ENCODE results near the gene CTIF.

CTIF gene

GRCh38 chr18:48533340-48534070 lies 5.3 kb upstream of the CTIF start:
- no peak for DNase-seq

GRCh38 chr18:48534364-48534763 lies 4.5 kb upstream of the CTIF start:
- no peak for DNase-seq

GRCh38 chr18:48535956-48536355 lies 2.9 kb upstream of the CTIF start:
- DNase-seq, result no peak

DNA sequence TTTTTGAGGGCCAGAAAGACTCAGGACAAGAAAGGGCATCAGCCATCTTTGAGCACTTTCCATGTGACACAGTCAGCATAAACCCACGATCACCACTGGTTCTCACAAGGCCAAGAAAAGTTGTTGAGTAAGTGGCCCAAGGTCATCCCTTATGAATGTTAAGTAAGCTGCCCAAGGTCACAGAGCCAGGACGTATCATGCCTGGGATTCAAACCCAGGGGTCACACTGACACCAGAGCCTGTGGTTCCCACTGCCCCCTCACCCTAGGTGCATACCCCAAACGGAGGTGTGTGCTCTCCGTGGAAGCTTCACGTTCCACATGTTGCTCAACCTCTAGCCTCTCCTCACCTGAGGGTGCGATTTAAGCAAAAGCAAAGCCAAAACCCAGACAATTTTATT lies 2.3 kb upstream of the CTIF start:
- DNase-seq, result no peak

GRCh38 chr18:48539406-48540250 lies 797 bp downstream of the CTIF start:
- DNase-seq, result no peak

- DNase-seq, result no peak
Observed at GRCh38 chr18:48540251-48541025, 1.6 kb downstream of the CTIF start.

DNA sequence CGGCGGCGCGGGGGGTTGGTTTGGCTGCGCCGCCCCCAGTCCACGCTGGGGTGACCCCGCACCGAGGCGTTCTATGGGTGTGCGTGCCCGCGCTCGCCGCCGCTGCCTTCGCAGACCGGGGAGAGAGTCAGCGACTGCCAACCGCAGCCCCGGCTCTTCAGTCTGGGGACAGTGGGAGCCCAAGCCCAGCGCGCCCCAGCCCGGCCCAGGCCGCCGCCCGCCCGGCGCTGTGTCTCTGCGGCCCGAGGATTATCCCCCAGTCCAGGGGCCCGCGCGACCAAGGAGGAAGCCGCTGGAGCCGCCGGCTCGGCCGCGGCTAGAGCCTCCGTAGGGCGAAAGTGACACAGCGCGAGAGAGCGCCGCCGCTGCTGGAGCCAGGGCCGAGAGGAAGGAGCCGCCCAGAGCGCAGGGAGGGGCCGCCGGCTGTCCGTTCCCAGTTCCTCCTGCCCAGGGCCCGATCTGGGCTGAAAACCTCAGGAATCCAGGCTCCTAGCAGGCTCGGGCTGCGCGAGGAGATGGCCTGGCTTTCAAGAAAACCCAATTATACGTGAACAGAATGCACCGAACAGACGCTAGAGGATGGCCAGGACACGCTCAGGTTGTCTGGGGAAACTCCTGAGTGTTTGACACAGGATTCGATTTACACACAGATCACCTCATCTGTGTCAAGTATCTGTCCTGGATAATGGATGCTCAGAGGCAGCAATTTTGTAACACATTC lies 2.4 kb downstream of the CTIF start:
- DNase-seq, result no peak

GRCh38 chr18:48541747-48542400 lies 3.0 kb downstream of the CTIF start:
- no peak for DNase-seq

DNA sequence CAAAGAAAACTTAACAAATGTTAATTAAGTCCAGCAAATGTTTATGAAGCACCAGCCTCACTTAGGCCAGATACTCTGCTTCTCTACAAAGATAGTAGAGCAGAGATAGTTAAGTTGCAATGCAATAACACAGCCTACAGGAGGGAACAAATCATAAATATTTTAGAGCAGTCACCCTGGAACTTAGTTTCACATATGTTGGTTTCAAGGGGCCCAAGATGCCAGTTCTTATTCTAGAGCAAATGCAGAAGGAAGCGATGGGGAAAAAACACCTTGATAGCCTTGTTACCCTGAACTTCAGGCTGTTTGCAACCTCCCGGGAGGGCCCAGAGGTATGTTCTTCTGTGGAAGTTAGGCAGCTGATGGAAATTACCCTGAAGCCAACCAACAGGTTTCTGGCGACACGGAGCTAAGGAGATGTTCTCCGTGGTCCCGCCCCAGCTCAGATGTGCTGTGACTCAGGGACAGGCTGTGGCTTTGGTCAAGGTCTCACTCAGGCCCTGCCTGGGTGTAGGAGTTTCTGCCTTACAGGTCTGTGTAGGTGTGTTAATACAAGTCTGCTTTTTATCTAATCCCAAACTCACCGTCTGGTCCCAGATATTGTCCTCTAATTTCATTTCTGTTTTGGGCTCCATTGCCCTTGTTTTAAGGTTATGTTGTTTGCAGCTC lies 3.8 kb downstream of the CTIF start:
- no peak for DNase-seq

DNA sequence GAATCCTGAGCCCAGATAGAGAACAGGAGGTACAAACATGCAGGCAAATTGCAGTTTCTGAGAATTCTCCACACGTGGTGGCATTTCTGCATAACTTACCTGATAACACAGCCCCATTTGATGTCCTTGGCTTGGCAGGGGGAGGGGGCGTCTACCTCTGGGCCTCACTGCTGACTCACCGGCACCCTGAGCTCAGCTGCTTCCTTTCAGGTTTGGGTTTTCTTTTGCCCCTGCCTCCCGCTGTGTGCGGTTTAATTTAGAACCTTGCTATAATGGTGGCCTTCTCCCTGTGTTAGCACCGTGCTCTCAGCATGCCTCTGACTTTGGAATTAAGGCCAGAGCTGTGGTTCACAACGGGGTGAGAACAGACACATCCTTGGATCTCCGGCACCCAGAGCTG lies 4.4 kb downstream of the CTIF start:
- DNase-seq, result no peak

GRCh38 chr18:48544116-48544515 lies 5.3 kb downstream of the CTIF start:
- no peak for DNase-seq

- DNase-seq, result no peak
Observed at GRCh38 chr18:48544661-48545415, 6.0 kb downstream of the CTIF start.

DNA sequence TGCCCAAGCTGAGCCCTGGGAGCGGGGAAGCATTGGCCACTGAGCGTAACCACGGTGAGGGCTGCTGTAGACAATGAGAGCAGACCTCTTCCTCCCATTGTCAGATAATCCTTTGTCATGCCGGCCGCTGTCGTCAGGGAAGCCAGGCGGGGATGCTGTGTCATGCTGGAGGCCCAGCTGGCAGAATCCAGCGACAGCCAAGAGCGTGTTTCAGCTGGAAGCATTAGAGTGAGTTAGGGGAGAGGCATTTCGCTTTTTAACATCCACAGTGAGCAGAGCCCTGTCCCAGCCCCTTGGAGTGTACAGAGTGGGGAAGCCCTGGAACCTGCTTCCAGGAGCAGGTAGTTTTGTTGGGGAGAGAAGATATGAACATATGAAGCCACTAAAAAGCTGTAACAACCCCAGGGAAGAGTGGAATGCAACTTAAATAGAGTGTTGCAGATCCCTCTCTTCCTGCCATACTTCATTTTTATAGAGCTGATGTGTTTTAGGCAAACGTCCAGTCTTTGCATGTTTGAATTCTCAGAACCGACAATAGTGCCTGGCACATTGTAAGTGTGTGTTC lies 7.0 kb downstream of the CTIF start:
- no peak for DNase-seq

DNA sequence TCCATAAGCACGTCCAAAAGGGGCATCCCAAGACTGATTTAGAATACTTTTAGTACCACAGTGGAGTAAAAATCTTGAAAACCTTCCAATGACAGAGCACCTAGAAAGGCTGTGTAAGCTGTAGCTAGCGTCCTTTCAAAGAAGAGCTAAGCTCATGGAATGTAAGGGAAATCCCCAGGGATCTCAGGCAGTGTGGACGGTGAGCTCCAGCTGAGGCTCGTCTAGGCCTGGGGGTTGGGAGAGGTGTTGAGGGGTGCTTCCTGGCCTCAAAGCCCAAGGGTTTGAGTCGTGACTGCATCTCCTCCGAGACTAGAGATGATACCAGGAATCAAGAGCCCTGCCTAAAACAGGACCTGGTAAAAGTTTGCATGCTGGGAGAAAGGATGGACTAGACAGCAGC lies 7.6 kb downstream of the CTIF start:
- DNase-seq, result no peak

- no peak for DNase-seq
Observed at GRCh38 chr18:48547531-48547981, 8.7 kb downstream of the CTIF start.

DNA sequence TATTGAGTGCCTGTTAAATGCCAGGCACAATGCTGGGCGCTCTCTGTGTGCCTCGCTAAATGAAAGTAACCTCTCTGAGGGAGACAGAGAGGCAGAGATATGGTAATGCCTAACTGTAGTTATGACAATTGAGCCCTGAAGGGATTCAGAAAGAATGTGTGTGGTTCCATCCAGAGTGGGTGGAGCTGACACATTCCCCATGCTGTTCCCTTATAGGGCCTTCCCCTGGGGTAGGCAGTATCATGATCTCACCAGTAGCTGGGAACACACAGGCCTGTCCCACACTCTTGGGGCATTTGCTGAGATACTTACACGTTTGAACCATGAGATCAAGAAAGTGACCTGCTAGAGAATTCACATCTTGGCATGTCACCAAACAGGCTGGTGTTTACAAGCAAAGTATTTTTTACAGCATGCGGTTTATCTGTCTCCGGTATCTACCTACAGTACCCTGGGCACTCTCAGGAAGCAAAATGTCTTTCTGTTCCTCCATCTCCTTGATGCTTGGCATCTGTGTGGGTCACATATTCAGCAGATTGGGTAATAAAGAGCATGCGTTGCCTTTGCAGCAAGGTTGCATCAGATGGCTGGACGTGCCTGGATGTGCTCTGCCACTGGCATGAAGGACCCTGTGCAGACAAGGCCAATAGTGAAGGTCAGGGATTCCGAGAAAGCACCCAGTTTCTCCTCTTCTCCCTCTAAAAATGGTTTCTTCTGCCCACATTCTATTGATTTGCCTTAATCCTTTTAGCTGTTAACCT lies 9.4 kb downstream of the CTIF start:
- DNase-seq, result no peak

DNA sequence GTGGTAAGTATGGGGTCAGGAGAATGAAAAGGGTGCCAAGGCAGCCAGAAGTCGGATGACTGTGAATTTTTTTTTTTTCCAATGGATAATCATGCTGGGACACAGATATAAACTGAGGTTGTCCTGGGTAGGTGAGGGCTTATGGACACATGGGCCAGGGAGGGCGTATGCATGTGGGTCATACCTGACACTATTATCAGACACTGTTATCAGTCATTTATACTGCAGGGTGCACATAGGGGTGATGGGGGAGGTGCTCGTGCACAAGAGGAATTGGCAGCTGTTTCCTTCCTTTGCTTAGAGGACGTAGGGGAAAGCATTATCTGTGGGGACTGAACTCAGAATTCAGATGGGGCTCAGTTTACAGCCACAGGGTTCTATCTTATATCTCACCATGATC lies 10.1 kb downstream of the CTIF start:
- no peak for DNase-seq

- no peak for DNase-seq
Observed at GRCh38 chr18:48550101-48550729, 11.4 kb downstream of the CTIF start.

DNA sequence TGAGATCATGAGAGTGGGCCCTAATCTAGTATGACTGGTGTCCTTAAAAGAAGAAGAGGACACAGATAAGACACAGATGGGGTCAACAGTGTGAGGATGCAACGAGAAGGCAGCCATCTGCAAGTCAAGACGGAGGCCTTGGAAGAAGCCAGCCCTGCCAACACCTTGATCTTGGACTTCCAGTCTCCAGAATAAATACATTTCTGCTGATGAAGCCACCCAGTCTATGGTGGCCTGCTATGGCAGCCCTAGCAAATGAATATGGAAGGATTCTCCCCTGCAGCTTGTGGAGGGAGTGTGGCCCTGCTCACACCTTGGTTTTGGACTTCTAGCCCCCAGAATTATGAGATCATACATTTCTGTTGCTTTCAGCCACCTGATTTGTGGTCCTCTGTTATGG lies 12.3 kb downstream of the CTIF start:
- DNase-seq, result no peak

All from cortex of kidney (tissue), 1 donor.